ENCODE results near the gene PITX2.
A peak's percentile ranks its signal among the peaks of the same experiment; 100 is the strongest.
"Not testable (repeated sequence)": the region's sequence is repeated elsewhere in the genome, so short reads cannot be mapped to it uniquely, and the experiment has no call there.

PITX2 gene

DNA sequence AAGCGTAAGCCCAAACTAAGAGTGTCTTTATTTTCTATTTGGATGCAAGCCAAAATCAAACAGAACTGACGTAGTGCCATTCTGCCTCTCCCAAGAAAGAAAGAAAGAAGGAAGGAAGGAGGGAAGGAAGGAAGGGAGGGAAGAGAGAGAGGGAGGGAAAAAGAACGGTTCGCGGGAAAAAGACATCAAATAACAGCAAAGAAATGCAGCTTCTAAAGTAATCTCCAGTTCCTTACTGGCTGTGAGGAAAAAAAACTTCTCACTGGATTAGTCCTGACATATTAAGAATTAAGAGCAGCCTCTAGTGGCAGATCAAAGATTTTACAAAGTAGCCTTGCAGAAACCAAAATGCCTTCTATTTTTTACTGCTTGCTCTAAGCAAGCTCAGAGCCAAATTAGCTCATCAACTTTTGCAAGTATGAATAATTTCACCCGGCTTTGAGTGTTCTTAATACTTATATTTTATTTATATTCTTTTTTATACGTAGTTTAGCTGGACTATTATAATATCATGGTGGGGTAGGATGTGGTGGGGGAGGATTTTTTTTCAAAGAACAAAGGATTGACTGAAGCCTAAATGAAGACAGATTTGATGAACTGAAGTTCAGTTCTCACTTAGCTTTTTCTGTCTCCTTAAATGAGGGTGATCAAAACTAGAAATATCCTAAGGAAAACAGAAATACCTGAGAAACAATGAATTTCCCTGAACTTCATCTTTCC is 36.6 kb downstream of the PITX2 start:
- Histone ChIP-seq H3F3A (ENCODE audit: insufficient read depth, low read length) (no peaks in the 10 kb centered on the region), H3K9me3 (ENCODE audit: low read length) (no peaks in the 10 kb centered on the region), H3K4me1 (ENCODE audit: insufficient read depth, low read length, severe bottlenecking) (no peaks in the 10 kb centered on the region), H3K27me3 (ENCODE audit: insufficient read depth, low read length) (no peaks in the 10 kb centered on the region), H3K9me2 (ENCODE audit: low read depth, low read length) (no peaks in the 10 kb centered on the region), H3K9ac (ENCODE audit: low read length) (no peak overlapping the region), H2AFZ (ENCODE audit: low read length) (no peak overlapping the region), H4K20me1 (ENCODE audit: insufficient read depth, low read length) (no peaks in the 10 kb centered on the region), H3K27ac (ENCODE audit: low read depth, low read length, poor library complexity, severe bottlenecking) (no peak overlapping the region), H3K4me2 (ENCODE audit: low read length) (no peak overlapping the region), H3K4me3 (ENCODE audit: low read depth, low read length, poor library complexity, severe bottlenecking) (no peak overlapping the region), H3K36me3 (ENCODE audit: insufficient read depth, low read length) (no peaks in the 10 kb centered on the region), H3K79me2 (ENCODE audit: insufficient read depth, low read length) (no peaks in the 10 kb centered on the region)
- TF ChIP-seq, protein P1, sequence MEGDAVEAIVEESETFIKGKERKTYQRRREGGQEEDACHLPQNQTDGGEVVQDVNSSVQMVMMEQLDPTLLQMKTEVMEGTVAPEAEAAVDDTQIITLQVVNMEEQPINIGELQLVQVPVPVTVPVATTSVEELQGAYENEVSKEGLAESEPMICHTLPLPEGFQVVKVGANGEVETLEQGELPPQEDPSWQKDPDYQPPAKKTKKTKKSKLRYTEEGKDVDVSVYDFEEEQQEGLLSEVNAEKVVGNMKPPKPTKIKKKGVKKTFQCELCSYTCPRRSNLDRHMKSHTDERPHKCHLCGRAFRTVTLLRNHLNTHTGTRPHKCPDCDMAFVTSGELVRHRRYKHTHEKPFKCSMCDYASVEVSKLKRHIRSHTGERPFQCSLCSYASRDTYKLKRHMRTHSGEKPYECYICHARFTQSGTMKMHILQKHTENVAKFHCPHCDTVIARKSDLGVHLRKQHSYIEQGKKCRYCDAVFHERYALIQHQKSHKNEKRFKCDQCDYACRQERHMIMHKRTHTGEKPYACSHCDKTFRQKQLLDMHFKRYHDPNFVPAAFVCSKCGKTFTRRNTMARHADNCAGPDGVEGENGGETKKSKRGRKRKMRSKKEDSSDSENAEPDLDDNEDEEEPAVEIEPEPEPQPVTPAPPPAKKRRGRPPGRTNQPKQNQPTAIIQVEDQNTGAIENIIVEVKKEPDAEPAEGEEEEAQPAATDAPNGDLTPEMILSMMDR (IDR thresholded peaks at IDR 0.05; ENCODE audit: low read length): peak; percentile 51
- no peak for TF ChIP-seq EZH2 (IDR thresholded peaks at IDR 0.05; ENCODE audit: borderline replicate concordance, low read length)

DNA sequence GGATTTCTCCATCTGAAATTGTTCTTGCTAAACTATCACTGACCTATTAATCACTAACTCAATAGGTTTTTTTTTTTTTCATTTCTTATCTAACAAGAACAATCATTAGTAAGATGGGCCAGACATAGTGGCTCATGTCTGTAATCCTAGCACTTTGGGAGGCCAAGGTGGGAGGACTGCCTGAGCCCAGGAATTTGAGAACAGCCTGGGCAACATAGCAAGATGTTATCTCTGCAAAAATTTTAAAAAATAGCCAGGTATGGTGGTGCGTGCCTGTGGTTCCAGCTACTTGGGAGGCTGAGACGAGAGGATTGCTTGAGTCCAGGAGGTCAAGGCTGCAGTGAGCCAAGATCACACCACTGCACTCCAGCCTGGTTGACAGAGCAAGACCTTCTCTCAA is 46.2 kb downstream of the PITX2 start:
- H3K4me2 ChIP-seq (ENCODE audit: low read length); H3K27ac ChIP-seq (ENCODE audit: low read depth, low read length, poor library complexity, severe bottlenecking); H3K9ac ChIP-seq (ENCODE audit: low read length); H2AFZ ChIP-seq (ENCODE audit: low read length); H3K27me3 ChIP-seq (ENCODE audit: insufficient read depth, low read length); H3K4me1 ChIP-seq (ENCODE audit: insufficient read depth, low read length, severe bottlenecking); H3K79me2 ChIP-seq (ENCODE audit: insufficient read depth, low read length); H3K9me3 ChIP-seq (ENCODE audit: low read length); H3F3A ChIP-seq (ENCODE audit: insufficient read depth, low read length); H3K36me3 ChIP-seq (ENCODE audit: insufficient read depth, low read length); H3K4me3 ChIP-seq (ENCODE audit: low read depth, low read length, poor library complexity, severe bottlenecking); H3K9me2 ChIP-seq (ENCODE audit: low read depth, low read length); H4K20me1 ChIP-seq (ENCODE audit: insufficient read depth, low read length): not testable (repeated sequence)

Data from OCI-LY1 (cell line).